NCI-H460 (cell line): ENCODE data around the gene SPSB2. TPM values are rescaled to one million over a fixed set of nuclear protein-coding genes. Genes with fewer than 3 reads are reported as not detected.

ENCODE experiments used
- DNase-seq: peaks from one replicate; pipeline ENCODE4 v3.0.0-alpha.2; 2016; ENCODE audit warnings: low read depth; ENCODE audit errors: extremely low read depth
- total RNA-seq: library from RNA; depleted of rRNA; stranded (reverse); fragments of >200 nt; shearing (Covaris generic); gene quantifications from 2 replicates; pipeline ENCODE4 v1.2.3, GENCODE V29; 2014; rRNA removed

Gene SPSB2
- total RNA-seq, 1 experiment from 2014 or later = 8.1 TPM

DNA sequence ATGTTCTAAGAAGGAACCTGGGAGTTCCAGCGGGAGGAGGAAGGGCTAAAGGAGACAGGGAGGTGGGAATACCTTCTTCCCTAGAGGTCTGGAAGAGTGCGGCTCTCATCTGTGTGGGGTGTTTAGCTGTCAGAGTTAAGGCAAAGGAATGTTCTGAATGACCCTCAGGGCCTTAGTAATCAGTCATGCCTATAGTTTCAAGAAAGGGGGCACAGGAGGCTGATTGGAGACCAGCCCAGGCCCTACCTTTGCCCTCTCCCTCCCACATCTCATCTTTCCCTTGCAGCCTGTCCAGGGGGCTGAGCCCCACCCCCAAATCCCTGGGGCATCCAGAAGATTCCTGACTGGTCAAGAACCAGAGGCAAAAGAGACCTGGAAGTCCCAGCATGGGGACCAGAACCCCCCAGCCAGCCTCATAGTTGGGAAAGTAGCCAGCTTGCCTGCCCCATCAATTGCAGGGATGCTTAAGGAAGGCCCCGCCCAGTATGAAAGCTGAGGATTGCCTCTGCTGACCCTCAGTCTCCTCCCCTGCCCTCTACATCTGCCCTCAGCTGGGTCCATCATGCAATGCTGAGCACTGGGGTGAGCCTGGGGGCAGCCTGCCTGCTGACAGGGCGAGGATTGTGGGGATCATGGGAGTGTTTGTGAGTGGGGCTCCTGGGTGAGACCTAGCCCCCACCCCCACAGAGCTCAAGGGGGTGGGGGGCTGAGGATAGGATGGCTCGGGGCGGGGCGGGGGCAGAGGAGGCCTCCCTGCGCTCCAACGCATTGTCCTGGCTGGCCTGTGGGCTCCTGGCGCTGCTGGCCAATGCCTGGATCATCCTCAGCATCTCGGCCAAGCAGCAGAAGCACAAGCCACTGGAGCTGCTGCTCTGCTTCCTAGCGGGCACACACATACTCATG, 49.7 kb downstream of the SPSB2 start:
- no peak for DNase-seq

DNA sequence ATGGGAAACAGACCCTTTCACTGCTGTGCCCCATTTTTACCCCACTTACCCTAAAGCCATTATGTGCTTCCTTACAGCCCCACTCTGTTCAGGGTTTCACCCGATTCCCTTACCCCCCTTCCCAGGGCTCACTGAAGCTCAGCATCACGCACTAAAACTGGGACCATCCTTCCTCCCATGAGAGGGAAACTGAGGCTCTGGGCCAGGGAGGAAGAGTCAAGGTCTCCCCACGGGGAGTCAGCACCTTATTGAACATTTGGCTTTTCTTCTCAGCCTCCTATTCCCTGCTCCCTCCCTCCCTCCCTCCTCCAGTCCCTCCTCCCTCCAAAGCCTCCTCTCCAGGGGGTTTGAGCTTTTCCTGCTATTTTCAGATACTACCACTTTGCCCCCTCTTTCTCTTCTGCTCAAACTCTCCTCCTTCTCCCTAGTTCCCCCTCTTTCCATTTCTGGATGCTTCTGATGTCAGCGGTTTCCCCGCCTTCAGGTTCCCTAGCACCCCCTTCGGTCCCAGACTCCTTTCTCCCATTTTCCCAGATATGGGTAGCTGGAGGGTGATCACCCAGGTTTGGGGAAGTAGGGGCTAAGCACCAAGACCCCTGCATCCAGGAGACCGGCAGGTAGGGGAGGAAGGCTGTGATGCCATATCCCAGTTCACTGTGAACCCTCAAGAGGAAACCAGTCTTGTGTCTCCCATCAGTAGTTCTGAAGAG, 50.5 kb downstream of the SPSB2 start:
- DNase-seq = no peak

DNA sequence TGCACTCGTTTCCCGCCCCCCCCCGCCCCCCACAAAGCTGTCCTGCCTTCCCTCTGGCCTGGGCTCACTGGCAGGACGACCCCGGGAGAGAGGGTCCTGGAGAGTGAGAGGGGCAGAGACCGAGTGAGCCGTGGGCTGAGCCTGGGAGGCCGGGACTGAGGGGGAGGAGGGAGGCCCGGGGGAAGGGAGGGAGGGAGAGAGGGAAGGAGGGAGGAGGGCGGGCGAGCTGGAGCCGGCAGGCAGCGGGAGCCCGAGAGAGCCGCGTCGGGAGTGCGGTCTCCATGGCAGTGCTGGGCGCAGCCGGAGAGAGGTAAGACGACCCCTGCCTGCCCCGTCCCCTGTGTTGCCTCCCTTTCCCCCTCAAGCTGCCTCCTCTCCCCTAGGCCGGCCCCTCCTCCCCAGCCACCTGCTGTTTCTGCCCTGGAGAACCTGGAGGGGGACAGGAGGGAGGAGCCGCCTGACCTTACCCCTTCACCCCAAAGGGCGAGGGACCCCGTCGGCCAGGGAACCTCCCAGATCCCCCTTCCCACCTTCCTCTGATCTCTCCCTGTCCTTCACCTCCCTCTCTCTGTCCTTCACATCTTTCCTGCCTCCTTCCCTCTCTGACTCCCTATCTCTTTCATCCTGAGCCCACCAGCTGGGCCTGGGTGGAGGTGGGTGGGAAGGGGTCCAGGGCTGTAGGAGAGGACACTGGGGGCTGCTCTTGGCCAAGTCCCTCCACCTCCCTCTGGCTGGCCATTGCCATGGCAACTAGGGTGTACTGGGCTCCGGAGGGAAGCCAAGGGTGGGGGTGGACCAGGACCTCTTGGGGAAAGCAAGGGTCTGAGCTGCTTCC, 51.3 kb downstream of the SPSB2 start, which contains the start of gene GPR162:
GPR162 (plus strand) TSS at position 231 of the 835 bp plus-strand sequence. CDS start 2,078 bp downstream, outside the sequence.
- no peak for DNase-seq

Other genes starting within 250 kb of the SPSB2 start
- not detected in 2 replicates for gene LPAR5, start 237.3 kb downstream of the SPSB2 start, total RNA-seq
- gene ACRBP, start 225.9 kb downstream of the SPSB2 start, total RNA-seq = 0.40 TPM in 1 of 2 replicates, not detected in the other
- 16.3 and 17.6 TPM in 2 replicates for gene ING4, start 210.2 kb downstream of the SPSB2 start, total RNA-seq
- 14.7 and 18.9 TPM in 2 replicates for gene ZNF384, start 183.9 kb downstream of the SPSB2 start, total RNA-seq
- not detected in 2 replicates for gene PIANP, start 172.5 kb downstream of the SPSB2 start, total RNA-seq
- 75.2 and 77.1 TPM in 2 replicates for gene COPS7A, start 149.3 kb downstream of the SPSB2 start, total RNA-seq
- gene MLF2, start 120.2 kb downstream of the SPSB2 start, total RNA-seq = 96.3 and 98.8 TPM in 2 replicates
- gene PTMS, start 106.9 kb downstream of the SPSB2 start, total RNA-seq = 116 and 158 TPM in 2 replicates
- 0.25 TPM in 1 of 2 replicates, not detected in the other for gene LAG3, start 100.8 kb downstream of the SPSB2 start, total RNA-seq
- gene CD4, start 83.8 kb downstream of the SPSB2 start, total RNA-seq = not detected in 2 replicates
- 0.61 and 0.94 TPM in 2 replicates for gene GPR162, start 51.5 kb downstream of the SPSB2 start, total RNA-seq
- gene P3H3, start 44.9 kb downstream of the SPSB2 start, total RNA-seq = 16.4 and 16.8 TPM in 2 replicates
- gene GNB3, start 32.4 kb downstream of the SPSB2 start, total RNA-seq = 1.5 and 2.3 TPM in 2 replicates
- gene CDCA3, start 22.0 kb downstream of the SPSB2 start, total RNA-seq = 31.6 and 33.4 TPM in 2 replicates
- 30.7 and 33.5 TPM in 2 replicates for gene USP5, start 21.2 kb downstream of the SPSB2 start, total RNA-seq
- gene TPI1, start 5.8 kb downstream of the SPSB2 start, total RNA-seq = 885 and 1,221 TPM in 2 replicates
- 11.9 and 12.7 TPM in 2 replicates for gene LRRC23, start 31.5 kb upstream of the SPSB2 start, total RNA-seq
- 12.4 and 13.2 TPM in 2 replicates for gene ENO2, start 41.3 kb upstream of the SPSB2 start, total RNA-seq
- 6.6 and 10.5 TPM in 2 replicates for gene ATN1, start 54.7 kb upstream of the SPSB2 start, total RNA-seq
- gene RNU7-1, start 70.5 kb upstream of the SPSB2 start, total RNA-seq = not detected in 2 replicates
- 127 and 130 TPM in 2 replicates for gene C12orf57, start 70.7 kb upstream of the SPSB2 start, total RNA-seq
- gene PTPN6, start 78.1 kb upstream of the SPSB2 start, total RNA-seq = 3.4 and 5.4 TPM in 2 replicates
- 277 and 299 TPM in 2 replicates for gene PHB2, start 97.4 kb upstream of the SPSB2 start, total RNA-seq
- gene EMG1, start 97.6 kb upstream of the SPSB2 start, total RNA-seq = 47.5 and 52.5 TPM in 2 replicates
- gene LPCAT3, start 145.2 kb upstream of the SPSB2 start, total RNA-seq = 9.3 and 10.6 TPM in 2 replicates
- gene C1S, start 187.4 kb upstream of the SPSB2 start, total RNA-seq = 21.1 and 21.9 TPM in 2 replicates
- 2.6 and 3.5 TPM in 2 replicates for gene C1R, start 219.1 kb upstream of the SPSB2 start, total RNA-seq
- gene C1RL, start 235.9 kb upstream of the SPSB2 start, total RNA-seq = 5.1 and 6.4 TPM in 2 replicates